ENCODE measurements around the gene C16orf90. TPM values are rescaled to one million over a fixed set of nuclear protein-coding genes. Genes with fewer than 3 reads are reported as not detected.

C16orf90 gene
- total RNA-seq, 1 donor = not detected

DNA sequence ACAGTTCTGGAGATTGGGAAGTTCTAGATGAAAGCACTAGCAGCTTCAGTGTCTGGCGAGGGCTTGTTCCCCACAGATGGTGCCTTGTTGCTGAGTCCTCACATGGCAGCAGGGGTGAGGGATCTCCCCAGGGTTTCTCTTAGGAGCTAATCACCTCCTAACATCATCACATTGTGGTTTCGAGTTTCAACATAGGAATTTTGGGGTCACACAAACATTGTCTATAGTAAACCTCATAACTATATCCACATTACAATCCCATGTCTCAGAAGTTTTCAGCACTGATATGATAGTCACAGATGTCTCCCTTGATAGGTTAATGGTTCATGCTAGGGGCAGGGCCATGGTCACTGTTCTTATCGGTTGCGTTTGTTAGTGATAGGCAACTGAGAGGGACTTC, 19.3 kb upstream of the C16orf90 start:
- H3K27me3 ChIP-seq (ENCODE audit: insufficient read depth, low read length) = no peaks in the 10 kb centered on the region
- H2AFZ ChIP-seq (ENCODE audit: low read length) = no peak overlapping the region
- peaks cover 4% of the 10 kb centered on the region for H4K20me1 ChIP-seq (ENCODE audit: insufficient read depth, low read length)
- H3K9me3 ChIP-seq (ENCODE audit: low read depth, low read length) = no peaks in the 10 kb centered on the region
- no peak overlapping the region for H3K4me2 ChIP-seq (ENCODE audit: insufficient read depth, low read length)
- TF ChIP-seq, protein P1, sequence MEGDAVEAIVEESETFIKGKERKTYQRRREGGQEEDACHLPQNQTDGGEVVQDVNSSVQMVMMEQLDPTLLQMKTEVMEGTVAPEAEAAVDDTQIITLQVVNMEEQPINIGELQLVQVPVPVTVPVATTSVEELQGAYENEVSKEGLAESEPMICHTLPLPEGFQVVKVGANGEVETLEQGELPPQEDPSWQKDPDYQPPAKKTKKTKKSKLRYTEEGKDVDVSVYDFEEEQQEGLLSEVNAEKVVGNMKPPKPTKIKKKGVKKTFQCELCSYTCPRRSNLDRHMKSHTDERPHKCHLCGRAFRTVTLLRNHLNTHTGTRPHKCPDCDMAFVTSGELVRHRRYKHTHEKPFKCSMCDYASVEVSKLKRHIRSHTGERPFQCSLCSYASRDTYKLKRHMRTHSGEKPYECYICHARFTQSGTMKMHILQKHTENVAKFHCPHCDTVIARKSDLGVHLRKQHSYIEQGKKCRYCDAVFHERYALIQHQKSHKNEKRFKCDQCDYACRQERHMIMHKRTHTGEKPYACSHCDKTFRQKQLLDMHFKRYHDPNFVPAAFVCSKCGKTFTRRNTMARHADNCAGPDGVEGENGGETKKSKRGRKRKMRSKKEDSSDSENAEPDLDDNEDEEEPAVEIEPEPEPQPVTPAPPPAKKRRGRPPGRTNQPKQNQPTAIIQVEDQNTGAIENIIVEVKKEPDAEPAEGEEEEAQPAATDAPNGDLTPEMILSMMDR (IDR thresholded peaks at IDR 0.05; ENCODE audit: extremely low read depth, low read depth, low read length) = no peak
- no peak overlapping the region for H3K4me3 ChIP-seq (ENCODE audit: insufficient read depth, low read length)
- peaks cover 11% of the 10 kb centered on the region for H3K4me1 ChIP-seq (ENCODE audit: insufficient read depth, low read length)
- H3K79me2 ChIP-seq (ENCODE audit: insufficient read depth, low read length) = no peaks in the 10 kb centered on the region
- H3K27ac ChIP-seq (ENCODE audit: low read depth, low read length) = peak overlapping the region; percentile 40
- DNase-seq (ENCODE audit: insufficient read length, low spot score, missing footprints) = no peak
- H3K36me3 ChIP-seq (ENCODE audit: insufficient read depth, low read length) = peaks cover 47% of the 10 kb centered on the region

DNA sequence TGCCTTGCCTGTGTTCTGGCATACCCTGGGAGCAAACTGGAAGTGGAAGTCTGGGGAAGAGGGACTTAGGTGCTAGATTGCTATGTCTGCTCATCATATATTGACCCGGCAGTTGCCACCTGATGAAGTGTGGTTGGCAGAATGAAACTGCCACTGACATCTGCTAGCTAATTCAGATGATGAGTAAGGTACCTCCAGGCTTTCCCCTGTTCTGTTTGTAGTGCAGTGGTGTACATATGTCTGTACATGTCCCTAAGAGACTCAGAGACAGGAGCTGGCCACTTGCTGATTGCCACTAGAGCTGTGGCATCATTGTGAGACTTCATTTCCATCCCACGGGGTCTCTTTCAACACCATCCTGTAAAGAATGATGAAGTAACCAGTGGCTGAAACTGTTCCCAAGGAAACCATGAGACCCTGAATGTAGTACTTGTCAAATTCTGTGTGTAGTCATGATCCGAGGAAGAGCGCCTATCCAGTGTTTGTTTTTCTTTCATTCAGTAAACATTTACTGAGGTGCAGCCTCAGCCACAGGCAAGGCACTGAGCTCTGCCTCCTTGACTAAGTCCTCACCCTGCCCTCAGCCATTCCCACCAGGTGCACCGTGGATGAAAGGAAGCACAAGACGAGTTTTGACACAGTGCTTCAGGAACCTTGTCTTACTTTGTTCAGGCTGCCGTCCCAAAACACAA, 18.7 kb upstream of the C16orf90 start:
- peaks cover 4% of the 10 kb centered on the region for H4K20me1 ChIP-seq (ENCODE audit: insufficient read depth, low read length)
- peaks cover 11% of the 10 kb centered on the region for H3K4me1 ChIP-seq (ENCODE audit: insufficient read depth, low read length)
- no peaks in the 10 kb centered on the region for H3K9me3 ChIP-seq (ENCODE audit: low read depth, low read length)
- peaks cover 52% of the 10 kb centered on the region for H3K36me3 ChIP-seq (ENCODE audit: insufficient read depth, low read length)
- H3K4me2 ChIP-seq (ENCODE audit: insufficient read depth, low read length) = no peak overlapping the region
- TF ChIP-seq, protein P1 (IDR thresholded peaks at IDR 0.05; ENCODE audit: extremely low read depth, low read depth, low read length) = no peak
- no peak overlapping the region for H2AFZ ChIP-seq (ENCODE audit: low read length)
- H3K79me2 ChIP-seq (ENCODE audit: insufficient read depth, low read length) = no peaks in the 10 kb centered on the region
- H3K27me3 ChIP-seq (ENCODE audit: insufficient read depth, low read length) = no peaks in the 10 kb centered on the region
- no peak for DNase-seq (ENCODE audit: insufficient read length, low spot score, missing footprints)
- peak overlapping the region; percentile 40 for H3K27ac ChIP-seq (ENCODE audit: low read depth, low read length)
- no peak overlapping the region for H3K4me3 ChIP-seq (ENCODE audit: insufficient read depth, low read length)

DNA sequence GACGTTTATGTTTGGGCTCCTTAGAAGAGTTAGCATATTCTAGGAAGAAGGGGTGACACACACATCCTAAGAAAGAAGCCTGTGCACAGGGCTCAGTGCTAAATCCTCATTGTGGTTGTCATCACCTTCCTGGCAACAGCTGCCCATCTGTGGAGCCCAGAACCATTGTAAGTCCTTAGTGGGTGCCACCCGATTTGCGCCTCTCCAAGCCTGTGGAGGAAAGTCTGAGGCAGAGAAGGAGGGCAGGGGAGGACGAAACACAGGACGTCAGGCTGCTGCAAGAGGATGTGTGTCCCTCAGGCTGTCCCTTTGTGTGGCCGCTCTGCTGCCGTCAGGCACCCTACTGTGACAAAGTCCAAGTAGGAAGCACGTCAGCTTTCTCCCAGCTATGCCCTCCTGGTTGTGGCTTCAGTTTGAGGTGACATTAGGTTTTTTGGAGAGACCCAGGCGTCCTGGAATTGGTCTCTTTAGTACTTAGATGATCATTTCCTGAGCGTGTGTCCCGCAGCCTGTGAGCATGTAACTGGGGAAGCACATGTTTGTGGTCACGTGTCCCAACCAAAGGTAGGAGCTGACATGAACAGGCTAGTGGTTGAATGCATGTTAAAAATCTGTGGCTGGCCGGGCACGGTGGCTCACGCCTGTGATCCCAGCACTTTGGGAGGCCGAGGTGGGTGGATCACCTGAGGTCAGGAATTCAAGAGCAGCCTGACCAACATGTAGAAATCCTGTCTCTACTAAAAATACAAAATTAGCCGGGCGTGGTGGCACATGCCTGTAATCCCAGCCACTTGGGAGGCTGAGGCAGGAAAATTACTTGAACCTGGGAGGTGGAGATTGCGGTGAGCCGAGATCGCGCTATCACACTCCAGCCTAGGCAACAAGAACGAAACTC, 16.2 kb upstream of the C16orf90 start:
- no peaks in the 10 kb centered on the region for H3K9me3 ChIP-seq (ENCODE audit: low read depth, low read length)
- no peaks in the 10 kb centered on the region for H3K79me2 ChIP-seq (ENCODE audit: insufficient read depth, low read length)
- DNase-seq (ENCODE audit: insufficient read length, low spot score, missing footprints) = no peak
- no peak overlapping the region for H3K27ac ChIP-seq (ENCODE audit: low read depth, low read length)
- H3K4me1 ChIP-seq (ENCODE audit: insufficient read depth, low read length) = peaks cover 11% of the 10 kb centered on the region
- H3K27me3 ChIP-seq (ENCODE audit: insufficient read depth, low read length) = no peaks in the 10 kb centered on the region
- TF ChIP-seq, protein P1 (IDR thresholded peaks at IDR 0.05; ENCODE audit: extremely low read depth, low read depth, low read length) = no peak
- no peak overlapping the region for H3K4me3 ChIP-seq (ENCODE audit: insufficient read depth, low read length)
- no peak overlapping the region for H2AFZ ChIP-seq (ENCODE audit: low read length)
- peaks cover 66% of the 10 kb centered on the region for H3K36me3 ChIP-seq (ENCODE audit: insufficient read depth, low read length)
- H3K4me2 ChIP-seq (ENCODE audit: insufficient read depth, low read length) = no peak overlapping the region
- peaks cover 4% of the 10 kb centered on the region for H4K20me1 ChIP-seq (ENCODE audit: insufficient read depth, low read length)

DNA sequence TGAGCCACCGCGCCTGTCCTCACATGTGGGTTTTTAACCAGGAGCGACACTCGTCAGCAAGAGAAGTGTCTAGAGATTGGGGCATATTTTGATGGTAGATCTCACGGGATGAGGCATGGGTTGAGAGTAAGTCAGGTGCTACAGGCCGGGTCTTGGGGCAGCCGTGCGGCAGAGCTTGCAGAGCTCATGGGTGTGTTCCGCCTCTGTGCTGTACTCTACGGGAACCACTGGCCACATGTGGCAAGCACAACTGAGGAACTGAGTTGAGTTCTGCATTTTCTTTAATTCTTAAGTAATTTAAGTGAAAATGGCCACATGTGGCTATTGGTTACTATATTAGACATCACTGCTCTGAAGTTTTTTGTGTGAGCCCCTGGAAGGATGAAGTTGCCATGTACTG, 15.1 kb upstream of the C16orf90 start:
- Histone ChIP-seq H3K36me3 (ENCODE audit: insufficient read depth, low read length) (peaks cover 61% of the 10 kb centered on the region), H3K27me3 (ENCODE audit: insufficient read depth, low read length) (no peaks in the 10 kb centered on the region)
- TF ChIP-seq, protein P1 (IDR thresholded peaks at IDR 0.05; ENCODE audit: extremely low read depth, low read depth, low read length) = no peak

More for the DNA sequence above, 15.1 kb upstream of the C16orf90 start:
- no peak overlapping the region for H3K4me2 ChIP-seq (ENCODE audit: insufficient read depth, low read length)
- DNase-seq (ENCODE audit: insufficient read length, low spot score, missing footprints) = no peak
- no peaks in the 10 kb centered on the region for H3K9me3 ChIP-seq (ENCODE audit: low read depth, low read length)
- H3K4me1 ChIP-seq (ENCODE audit: insufficient read depth, low read length) = peaks cover 11% of the 10 kb centered on the region
- no peak overlapping the region for H3K4me3 ChIP-seq (ENCODE audit: insufficient read depth, low read length)
- no peak overlapping the region for H2AFZ ChIP-seq (ENCODE audit: low read length)
- H3K27ac ChIP-seq (ENCODE audit: low read depth, low read length) = no peak overlapping the region
- H4K20me1 ChIP-seq (ENCODE audit: insufficient read depth, low read length) = peaks cover 4% of the 10 kb centered on the region
- H3K79me2 ChIP-seq (ENCODE audit: insufficient read depth, low read length) = no peaks in the 10 kb centered on the region

Measured in osteoblast (primary cell).